Activated T-cell treated with anti-CD3 and anti-CD28 coated beads for 24 hours (primary cell): Measurements from ENCODE around the gene ARHGAP23.
"Not testable (repeated sequence)": the region's sequence is repeated elsewhere in the genome, so short reads cannot be mapped to it uniquely, and the experiment has no call there.

Experiments used
- DNase-seq: peaks from one replicate; pipeline ENCODE4 v3.0.0-alpha.2; 2020; ENCODE audit warnings: low read depth

Gene ARHGAP23

DNA sequence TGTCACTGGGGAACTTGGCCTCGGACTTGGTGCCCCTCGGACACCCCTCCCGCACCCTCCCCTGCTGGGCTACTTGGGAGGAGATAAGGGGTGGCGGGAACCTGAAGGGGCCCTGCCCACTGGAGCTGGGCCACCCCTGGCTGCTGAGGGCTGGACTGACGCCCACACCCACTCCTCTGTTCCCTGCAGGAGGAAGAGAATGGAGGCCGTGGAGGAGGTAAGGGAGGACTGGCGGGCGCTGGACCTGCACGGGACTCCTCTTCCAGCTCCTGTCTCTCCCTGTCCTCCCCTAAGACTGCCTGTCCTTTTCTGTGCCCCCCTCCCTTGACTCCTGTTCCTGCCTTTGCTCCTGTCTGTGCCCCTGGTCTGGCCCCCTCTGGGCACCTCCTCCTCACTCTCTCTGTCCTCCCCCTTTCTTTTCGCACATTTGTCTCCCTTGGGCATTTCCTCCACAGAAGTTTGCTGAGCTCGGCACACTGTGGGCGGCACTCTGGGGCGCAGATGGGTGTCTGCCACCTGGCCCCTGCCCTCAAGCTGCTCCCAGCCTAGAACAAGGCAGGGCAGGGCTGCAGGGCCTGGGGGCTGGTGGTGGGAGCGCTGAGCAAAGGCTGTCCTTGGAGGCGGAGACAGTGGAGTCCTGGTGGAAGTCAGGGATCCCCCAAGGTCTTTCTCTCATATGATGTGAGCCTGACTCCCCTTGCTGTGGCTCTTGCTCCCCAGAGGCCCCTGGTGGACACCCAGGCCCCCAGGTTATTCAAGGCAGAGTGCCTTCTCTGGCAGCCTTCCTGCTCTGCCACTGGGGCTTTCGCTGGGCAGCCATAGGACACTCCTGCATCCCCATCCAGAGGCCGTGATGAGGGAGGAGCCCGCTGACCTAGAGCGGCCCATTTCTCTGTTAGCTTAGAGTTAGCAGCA, 32.7 kb downstream of the ARHGAP23 start:
- no peak for DNase-seq

- DNase-seq, result no peak
Observed at GRCh38 chr17:38461683-38462082, 33.4 kb downstream of the ARHGAP23 start.

- DNase-seq, result no peak
Observed at GRCh38 chr17:38463451-38463858, 35.2 kb downstream of the ARHGAP23 start.

GRCh38 chr17:38464251-38464722, 36.0 kb downstream of the ARHGAP23 start:
- no peak for DNase-seq

DNA sequence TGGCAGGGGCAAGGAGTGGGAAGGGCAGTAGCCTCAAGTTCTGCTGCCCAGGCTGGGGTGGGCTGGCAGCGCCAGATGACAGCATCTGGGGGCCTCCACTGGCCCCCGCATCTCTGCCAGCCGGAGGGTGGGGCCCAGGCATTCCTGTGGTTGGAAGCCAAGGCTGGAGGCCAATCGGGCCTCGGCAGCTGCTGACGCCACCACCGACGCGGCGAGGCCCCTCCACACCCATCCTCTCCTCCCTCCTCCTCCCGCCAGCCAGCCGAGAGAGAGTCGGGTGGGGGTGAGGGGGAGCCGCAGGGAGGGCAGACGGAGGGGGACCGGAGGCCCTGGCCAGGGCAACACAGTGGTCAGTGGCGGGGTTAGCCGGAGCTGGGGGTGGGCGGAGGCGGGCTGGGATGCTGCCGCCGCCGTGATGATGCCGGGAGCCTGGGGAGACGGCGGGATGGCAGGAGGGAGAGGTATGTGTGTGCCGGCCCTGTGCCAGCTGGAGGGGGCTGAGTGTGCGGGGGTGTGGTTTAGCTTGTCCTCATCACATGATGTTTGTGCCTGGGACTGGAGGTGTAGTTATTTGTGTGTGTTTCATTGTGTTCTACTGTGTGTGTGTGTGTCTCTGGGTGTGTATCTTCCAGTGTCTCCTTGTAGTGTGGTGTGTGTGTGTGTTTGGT, 36.6 kb downstream of the ARHGAP23 start:
- DNase-seq, result no peak

GRCh38 chr17:38465391-38466345, 37.4 kb downstream of the ARHGAP23 start:
- no peak for DNase-seq

DNA sequence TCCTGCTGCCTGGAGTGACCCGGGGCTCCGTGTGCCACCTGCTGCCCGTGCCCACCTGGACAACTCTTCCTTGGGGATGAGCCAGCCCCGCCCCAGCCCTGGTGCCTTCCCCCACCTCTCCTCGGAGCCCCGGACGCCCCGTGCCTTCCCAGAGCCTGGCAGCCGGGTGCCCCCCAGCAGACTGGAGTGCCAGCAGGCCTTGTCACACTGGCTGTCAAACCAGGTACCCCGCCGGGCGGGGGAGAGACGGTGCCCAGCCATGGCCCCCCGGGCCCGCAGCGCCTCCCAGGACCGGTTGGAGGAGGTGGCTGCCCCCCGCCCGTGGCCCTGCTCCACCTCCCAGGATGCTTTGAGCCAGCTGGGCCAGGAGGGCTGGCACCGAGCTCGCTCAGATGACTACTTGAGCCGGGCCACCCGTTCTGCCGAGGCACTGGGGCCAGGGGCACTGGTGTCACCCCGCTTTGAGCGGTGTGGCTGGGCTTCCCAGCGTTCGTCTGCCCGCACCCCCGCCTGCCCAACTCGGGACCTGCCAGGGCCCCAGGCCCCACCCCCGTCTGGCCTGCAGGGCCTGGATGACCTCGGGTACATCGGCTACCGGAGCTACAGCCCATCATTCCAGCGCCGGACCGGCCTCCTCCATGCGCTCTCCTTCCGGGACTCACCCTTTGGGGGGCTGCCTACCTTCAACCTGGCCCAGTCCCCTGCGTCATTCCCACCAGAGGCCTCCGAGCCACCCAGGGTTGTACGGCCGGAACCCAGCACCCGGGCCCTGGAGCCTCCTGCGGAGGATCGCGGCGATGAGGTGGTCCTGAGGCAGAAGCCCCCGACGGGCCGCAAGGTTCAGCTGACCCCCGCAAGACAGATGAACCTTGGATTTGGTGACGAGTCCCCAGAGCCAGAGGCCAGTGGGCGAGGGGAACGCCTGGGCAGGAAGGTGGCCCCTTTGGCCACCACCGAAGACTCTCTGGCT, 38.4 kb downstream of the ARHGAP23 start:
- no peak for DNase-seq

DNA sequence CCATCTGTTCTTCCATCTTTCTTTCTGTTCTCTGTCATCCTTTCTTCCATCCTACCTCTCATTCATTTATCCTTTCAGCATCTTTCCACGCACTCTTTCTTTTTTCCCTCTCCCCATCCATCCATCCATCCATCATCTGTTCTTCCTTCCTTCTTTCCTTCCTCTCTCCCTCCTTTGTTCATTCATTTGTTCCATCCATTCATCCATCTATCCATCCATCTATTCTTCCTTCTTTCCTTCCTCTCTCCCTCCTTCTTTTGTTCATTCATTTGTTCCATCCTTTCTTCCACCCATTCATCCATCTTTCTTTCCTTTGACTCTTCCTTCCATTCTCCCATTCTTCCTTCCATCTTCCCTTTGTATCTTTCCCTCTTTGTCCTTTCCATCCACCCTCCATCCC, 39.2 kb downstream of the ARHGAP23 start:
- no peak for DNase-seq

DNA sequence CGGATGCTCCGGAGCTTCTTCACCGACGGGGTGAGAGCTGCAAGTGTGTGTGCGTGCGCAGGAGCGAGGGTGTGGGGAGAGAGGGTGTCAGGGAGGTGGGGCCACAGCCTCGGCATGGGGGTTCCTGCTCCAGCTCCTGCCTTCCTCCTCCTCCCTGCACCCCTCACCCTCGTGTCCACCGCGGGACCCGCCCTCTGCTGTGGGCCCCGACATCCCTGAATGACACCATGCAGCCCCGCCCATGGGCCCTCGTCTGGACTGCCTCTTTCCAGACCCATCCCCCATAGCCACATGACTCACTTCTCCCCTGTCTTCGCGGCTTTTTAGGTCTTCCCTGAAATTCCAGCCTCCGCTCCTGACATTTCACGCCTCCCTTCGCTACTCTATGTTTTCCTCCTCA, 41.6 kb downstream of the ARHGAP23 start:
- DNase-seq, result no peak

GRCh38 chr17:38471253-38471652, 43.0 kb downstream of the ARHGAP23 start:
- not testable (repeated sequence) for DNase-seq

DNA sequence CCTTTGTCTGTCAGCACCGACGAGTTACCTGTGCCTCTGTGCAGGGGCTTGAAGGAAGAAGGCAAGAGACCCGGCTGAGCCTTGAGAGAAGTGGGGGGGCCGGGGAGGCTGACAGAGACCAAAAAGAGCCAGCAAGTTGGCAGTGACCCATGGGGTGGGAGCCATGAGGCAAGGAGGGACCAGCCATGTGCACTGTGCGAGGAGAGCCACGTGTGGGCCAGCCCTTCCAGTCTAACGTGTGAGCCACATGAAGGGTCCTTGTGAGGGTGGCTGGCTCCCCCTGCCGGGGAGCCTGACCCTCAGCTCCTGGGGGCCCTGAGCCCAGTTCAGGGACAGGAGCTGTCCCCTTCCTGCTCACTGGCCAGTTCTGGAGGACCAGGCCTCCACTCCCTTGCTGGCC, 46.4 kb downstream of the ARHGAP23 start:
- not testable (repeated sequence) for DNase-seq

GRCh38 chr17:38476549-38476948, 48.3 kb downstream of the ARHGAP23 start:
- no peak for DNase-seq

GRCh38 chr17:38477417-38477816, 49.2 kb downstream of the ARHGAP23 start:
- not testable (repeated sequence) for DNase-seq

DNA sequence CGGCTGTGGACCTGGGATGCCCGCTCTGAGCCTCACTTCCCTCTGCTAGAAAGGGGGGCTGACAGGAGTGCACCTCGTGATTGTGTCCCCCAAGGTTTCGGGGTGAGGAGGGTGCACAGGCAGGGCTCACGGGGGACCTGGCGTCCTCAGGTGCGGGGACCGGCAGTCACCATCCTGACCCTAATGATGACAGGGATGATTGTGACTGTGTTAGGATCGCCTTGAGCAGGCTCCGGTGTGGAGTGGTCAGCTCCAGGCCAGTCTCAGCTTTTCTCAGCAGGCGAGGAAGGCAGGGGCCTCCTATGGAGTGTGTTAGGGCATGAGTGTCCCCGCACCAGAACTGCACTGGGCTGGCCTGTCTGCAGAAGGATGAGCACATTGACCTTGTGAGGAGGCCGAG, 49.7 kb downstream of the ARHGAP23 start:
- DNase-seq, result not testable (repeated sequence)

DNA sequence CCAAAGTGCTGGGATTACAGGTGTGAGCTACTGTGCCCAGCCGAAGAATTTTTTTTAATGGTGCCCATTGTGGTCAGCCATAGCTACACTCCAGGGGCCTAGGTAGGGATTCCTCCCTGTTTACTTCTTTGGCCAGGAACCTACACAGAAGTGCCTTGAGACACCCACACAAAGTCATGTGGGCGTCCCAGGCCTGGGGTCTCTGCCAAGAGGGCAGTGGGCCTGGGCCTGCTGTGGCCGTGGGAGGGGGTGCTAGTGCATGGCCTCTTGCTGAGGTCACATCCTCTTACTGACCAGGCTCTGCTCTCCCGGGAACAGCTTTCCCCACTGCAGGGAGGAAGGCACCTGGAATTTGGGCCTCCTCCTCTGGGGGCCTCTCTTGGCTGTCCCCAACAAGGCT, 50.4 kb downstream of the ARHGAP23 start:
- DNase-seq, result not testable (repeated sequence)

- not testable (repeated sequence) for DNase-seq
Observed at GRCh38 chr17:38482039-38482699, 53.9 kb downstream of the ARHGAP23 start.

DNA sequence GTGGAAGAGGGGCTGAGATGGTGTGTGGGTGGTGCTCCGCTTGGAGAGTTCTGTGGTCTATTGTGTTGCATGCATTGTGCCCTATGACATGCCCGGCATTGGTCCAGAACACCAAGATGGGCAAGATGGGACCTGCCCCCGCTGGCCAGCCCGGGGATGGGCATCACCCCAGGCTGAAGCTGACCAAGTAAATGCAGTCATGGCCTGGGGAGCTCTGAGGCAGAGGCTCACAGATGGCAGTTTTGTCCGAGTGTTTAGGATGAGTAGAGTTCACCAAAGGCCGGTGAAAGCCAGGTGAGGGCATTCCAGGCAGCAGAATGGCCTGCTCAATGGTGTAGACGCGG, 54.4 kb downstream of the ARHGAP23 start:
- DNase-seq, result not testable (repeated sequence)

- DNase-seq, result peak; percentile 59
Observed at GRCh38 chr17:38484242-38485145, 56.2 kb downstream of the ARHGAP23 start.

DNA sequence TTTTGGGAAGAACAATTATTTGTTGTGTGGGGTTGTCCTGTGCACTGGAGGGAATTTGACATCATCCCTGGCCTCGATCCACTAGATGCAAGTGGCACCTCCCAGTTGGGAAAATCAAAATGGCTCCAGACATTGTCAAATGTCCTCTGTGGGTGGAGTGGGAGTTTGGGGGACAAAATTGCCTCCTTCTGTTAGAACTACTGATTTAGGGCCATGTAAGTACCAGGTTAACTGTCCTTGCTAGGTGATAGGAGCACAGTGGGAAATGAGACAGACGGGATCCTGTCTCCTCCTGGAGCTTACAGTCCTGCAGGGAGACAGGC, 56.8 kb downstream of the ARHGAP23 start:
- no peak for DNase-seq
